SK-N-SH treated with all-trans-retinoic acid at 6 μM for 48 hours (cell line): ENCODE measurements around the gene BLOC1S2.
A peak's percentile ranks its signal among the peaks of the same experiment; 100 is the strongest.
"Not testable (repeated sequence)": the region's sequence is repeated elsewhere in the genome, so short reads cannot be mapped to it uniquely, and the experiment has no call there.

Source experiments
- ATAC-seq: fragments of 200-7000 bp; cut with Tn5 transposase; 3 replicates; pipeline ENCODE4 v1.9.1; 2020; ENCODE audit warnings: mild to moderate bottlenecking, moderate library complexity
- BACH2 ChIP-seq: fragments of 250-450 bp; sonication (Bioruptor Pico); IDR thresholded peaks from 2 replicates; pipeline ENCODE4 v1.9.0; 2021; ENCODE audit warnings: mild to moderate bottlenecking, borderline replicate concordance
- CREB5 ChIP-seq: fragments of 250-450 bp; sonication (Bioruptor Pico); IDR thresholded peaks from 2 replicates; pipeline ENCODE4 v1.5.1; 2020; ENCODE audit warnings: low read depth, mild to moderate bottlenecking, moderate library complexity
- CSDC2 ChIP-seq: fragments of 250-450 bp; sonication (Bioruptor Pico); IDR thresholded peaks from 2 replicates; pipeline ENCODE4 v1.5.0; 2020; ENCODE audit warnings: mild to moderate bottlenecking, moderate library complexity
- ESRRG ChIP-seq: fragments of 250-450 bp; sonication (Bioruptor Pico); IDR thresholded peaks from 2 replicates; pipeline ENCODE4 v1.6.1; 2021; ENCODE audit warnings: mild to moderate bottlenecking
- GLIS3 ChIP-seq: fragments of 250-450 bp; sonication (Bioruptor Pico); IDR thresholded peaks from 2 replicates; pipeline ENCODE4 v1.5.0; 2020; ENCODE audit warnings: mild to moderate bottlenecking, moderate library complexity
- ISL1 ChIP-seq: fragments of 250-450 bp; sonication (Bioruptor Pico); IDR thresholded peaks from 2 replicates; pipeline ENCODE4 v2.1.2; 2022; ENCODE audit warnings: mild to moderate bottlenecking, moderate library complexity
- OSR1 ChIP-seq: fragments of 250-450 bp; sonication (Bioruptor Pico); IDR thresholded peaks from 2 replicates; pipeline ENCODE4 v1.8.0; 2022; ENCODE audit warnings: moderate library complexity, mild to moderate bottlenecking, inconsistent platforms
- PPARA ChIP-seq: fragments of 250-450 bp; sonication (Bioruptor Pico); IDR thresholded peaks from 2 replicates; pipeline ENCODE4 v1.5.0; 2020; ENCODE audit warnings: mild to moderate bottlenecking, borderline replicate concordance
- RARB ChIP-seq: fragments of 250-450 bp; sonication (Bioruptor Pico); IDR thresholded peaks from 2 replicates; pipeline ENCODE4 v1.8.0; 2021; ENCODE audit warnings: mild to moderate bottlenecking, moderate library complexity
- SNAI2 ChIP-seq: fragments of 250-450 bp; sonication (Bioruptor Pico); IDR thresholded peaks from 2 replicates; pipeline ENCODE4 v1.5.0; 2020; ENCODE audit warnings: mild to moderate bottlenecking, moderate library complexity
- TCF4 ChIP-seq: fragments of 250-450 bp; sonication (Bioruptor Pico); IDR thresholded peaks from 2 replicates; pipeline ENCODE4 v1.8.0; 2021; ENCODE audit warnings: mild to moderate bottlenecking, moderate library complexity, borderline replicate concordance
- TOX ChIP-seq: fragments of 250-450 bp; sonication (Bioruptor Pico); IDR thresholded peaks from 2 replicates; pipeline ENCODE4 v1.8.0; 2021; ENCODE audit warnings: mild to moderate bottlenecking, moderate library complexity, borderline replicate concordance
- TSHZ2 ChIP-seq: fragments of 250-450 bp; sonication (Bioruptor Pico); IDR thresholded peaks from 2 replicates; pipeline ENCODE4 v1.5.0; 2020; ENCODE audit warnings: mild to moderate bottlenecking, moderate library complexity
- ZC3H10 ChIP-seq: fragments of 250-450 bp; sonication (Bioruptor Pico); IDR thresholded peaks from 2 replicates; pipeline ENCODE4 v1.5.1; 2021; ENCODE audit warnings: mild to moderate bottlenecking, moderate library complexity
- ZFP3 ChIP-seq: fragments of 250-450 bp; sonication (Bioruptor Pico); IDR thresholded peaks from 2 replicates; pipeline ENCODE4 v1.5.0; 2020; ENCODE audit warnings: mild to moderate bottlenecking, moderate library complexity
- ZFP30 ChIP-seq: fragments of 450-650 bp; formaldehyde crosslinking; IDR thresholded peaks from 2 replicates; pipeline ENCODE4 v1.5.0; 2022; ENCODE audit warnings: mild to moderate bottlenecking, moderate library complexity
- ZNF565 ChIP-seq: fragments of 450-650 bp; formaldehyde crosslinking; conservative IDR thresholded peaks from 2 replicates; pipeline ENCODE4 v1.5.0; 2020; ENCODE audit warnings: low read depth, mild to moderate bottlenecking, moderate library complexity
- ZNF70 ChIP-seq: fragments of 450-650 bp; formaldehyde crosslinking; IDR thresholded peaks from 2 replicates; pipeline ENCODE4 v1.5.0; 2020; ENCODE audit warnings: mild to moderate bottlenecking, moderate library complexity
- ZNF8 ChIP-seq: fragments of 450-650 bp; formaldehyde crosslinking; IDR thresholded peaks from 2 replicates; pipeline ENCODE4 v1.5.0; 2020; ENCODE audit warnings: mild to moderate bottlenecking, moderate library complexity
- TF ChIP-seq, protein P1 (sequence below): fragments of 250-450 bp; sonication (Bioruptor Pico); IDR thresholded peaks from 2 replicates; pipeline ENCODE4 v1.8.0; 2021; ENCODE audit warnings: low read depth, mild to moderate bottlenecking, moderate library complexity, borderline replicate concordance
- TF ChIP-seq, protein P2 (sequence below): fragments of 250-450 bp; sonication (Bioruptor Pico); IDR thresholded peaks from 2 replicates; pipeline ENCODE4 v1.8.0; 2020; ENCODE audit warnings: mild to moderate bottlenecking, moderate library complexity, borderline replicate concordance

Gene BLOC1S2

DNA sequence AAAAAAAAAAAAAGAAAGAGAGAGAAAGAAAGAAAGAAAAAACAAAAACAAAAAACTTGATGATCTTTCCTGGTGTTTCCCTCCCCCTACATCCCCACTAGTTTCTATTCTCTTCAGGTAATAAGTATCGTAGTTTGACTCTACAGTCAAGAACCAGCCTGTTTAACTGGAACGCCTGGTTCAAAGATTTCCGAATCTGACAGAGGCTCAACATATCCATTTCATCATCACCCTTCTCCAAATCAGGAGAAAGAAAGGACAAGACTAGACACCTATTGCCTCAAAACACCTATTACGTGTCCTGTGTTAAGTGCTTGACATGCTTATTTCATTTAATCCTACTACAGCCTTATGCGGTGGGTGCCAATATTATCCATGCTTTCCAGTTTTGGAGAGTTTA lies 20.4 kb upstream of the BLOC1S2 start (continued):
- no peak for TF ChIP-seq CREB5 (CRISPR knock-in tag)
- TF ChIP-seq ZNF70 (CRISPR knock-in tag): no peak
- TF ChIP-seq TOX (CRISPR knock-in tag): no peak
- TF ChIP-seq RARB (CRISPR knock-in tag): no peak
- no peak for TF ChIP-seq TCF4 (CRISPR knock-in tag)
- TF ChIP-seq, protein P1, sequence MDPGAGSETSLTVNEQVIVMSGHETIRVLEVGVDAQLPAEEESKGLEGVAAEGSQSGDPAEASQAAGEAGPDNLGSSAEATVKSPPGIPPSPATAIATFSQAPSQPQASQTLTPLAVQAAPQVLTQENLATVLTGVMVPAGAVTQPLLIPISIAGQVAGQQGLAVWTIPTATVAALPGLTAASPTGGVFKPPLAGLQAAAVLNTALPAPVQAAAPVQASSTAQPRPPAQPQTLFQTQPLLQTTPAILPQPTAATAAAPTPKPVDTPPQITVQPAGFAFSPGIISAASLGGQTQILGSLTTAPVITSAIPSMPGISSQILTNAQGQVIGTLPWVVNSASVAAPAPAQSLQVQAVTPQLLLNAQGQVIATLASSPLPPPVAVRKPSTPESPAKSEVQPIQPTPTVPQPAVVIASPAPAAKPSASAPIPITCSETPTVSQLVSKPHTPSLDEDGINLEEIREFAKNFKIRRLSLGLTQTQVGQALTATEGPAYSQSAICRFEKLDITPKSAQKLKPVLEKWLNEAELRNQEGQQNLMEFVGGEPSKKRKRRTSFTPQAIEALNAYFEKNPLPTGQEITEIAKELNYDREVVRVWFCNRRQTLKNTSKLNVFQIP: no peak
- TF ChIP-seq ZFP30 (CRISPR knock-in tag): no peak

GRCh38 chr10:100304414-100304813 lies 17.9 kb upstream of the BLOC1S2 start:
- TF ChIP-seq GLIS3 (CRISPR knock-in tag) (no peak), ZNF70 (CRISPR knock-in tag) (no peak), TSHZ2 (CRISPR knock-in tag) (no peak), SNAI2 (CRISPR knock-in tag) (no peak), OSR1 (CRISPR knock-in tag) (no peak), ESRRG (CRISPR knock-in tag) (no peak), PPARA (no peak), ZC3H10 (CRISPR knock-in tag) (no peak), BACH2 (no peak), ZFP30 (CRISPR knock-in tag) (no peak), ZNF8 (no peak), ZFP3 (CRISPR knock-in tag) (no peak), ISL1 (no peak), ZNF565 (CRISPR knock-in tag) (no peak)
- TF ChIP-seq, protein P1: no peak
- TF ChIP-seq, protein P2, sequence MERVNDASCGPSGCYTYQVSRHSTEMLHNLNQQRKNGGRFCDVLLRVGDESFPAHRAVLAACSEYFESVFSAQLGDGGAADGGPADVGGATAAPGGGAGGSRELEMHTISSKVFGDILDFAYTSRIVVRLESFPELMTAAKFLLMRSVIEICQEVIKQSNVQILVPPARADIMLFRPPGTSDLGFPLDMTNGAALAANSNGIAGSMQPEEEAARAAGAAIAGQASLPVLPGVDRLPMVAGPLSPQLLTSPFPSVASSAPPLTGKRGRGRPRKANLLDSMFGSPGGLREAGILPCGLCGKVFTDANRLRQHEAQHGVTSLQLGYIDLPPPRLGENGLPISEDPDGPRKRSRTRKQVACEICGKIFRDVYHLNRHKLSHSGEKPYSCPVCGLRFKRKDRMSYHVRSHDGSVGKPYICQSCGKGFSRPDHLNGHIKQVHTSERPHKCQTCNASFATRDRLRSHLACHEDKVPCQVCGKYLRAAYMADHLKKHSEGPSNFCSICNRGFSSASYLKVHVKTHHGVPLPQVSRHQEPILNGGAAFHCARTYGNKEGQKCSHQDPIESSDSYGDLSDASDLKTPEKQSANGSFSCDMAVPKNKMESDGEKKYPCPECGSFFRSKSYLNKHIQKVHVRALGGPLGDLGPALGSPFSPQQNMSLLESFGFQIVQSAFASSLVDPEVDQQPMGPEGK (CRISPR knock-in tag): no peak
- no peak for ATAC-seq

DNA sequence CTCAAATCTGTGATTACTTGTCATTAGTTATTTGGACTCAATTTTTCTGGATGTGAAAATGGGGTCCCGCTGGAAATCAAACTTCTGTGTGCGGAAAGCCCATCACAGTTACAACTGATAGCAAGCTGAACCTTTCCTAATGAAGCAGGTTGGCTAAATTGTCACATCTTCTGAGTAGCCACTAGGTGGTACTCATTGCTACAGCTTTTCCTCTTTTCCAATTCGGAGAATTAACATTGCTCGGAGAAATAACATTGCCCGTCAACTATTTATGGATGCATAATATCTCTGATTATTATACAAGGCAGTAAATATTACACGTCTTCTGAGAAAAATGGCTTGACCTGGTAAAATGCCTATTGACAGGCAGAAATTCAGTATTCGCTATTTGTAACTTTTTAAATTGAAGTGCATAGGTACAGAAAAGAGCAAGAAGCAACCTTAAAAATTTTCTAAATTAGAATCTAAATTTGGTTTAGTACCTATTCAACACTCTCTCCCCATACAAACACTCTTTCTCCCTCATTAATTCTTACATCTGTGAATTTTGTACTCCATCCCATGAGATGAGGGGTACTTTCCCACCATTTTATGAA lies 17.3 kb upstream of the BLOC1S2 start:
- TF ChIP-seq CSDC2 (no peak), ZC3H10 (CRISPR knock-in tag) (no peak), CREB5 (CRISPR knock-in tag) (no peak)
- TF ChIP-seq, protein P1: no peak
- ATAC-seq: peak; percentile 93

GRCh38 chr10:100301123-100301522 lies 14.6 kb upstream of the BLOC1S2 start:
- ATAC-seq: not testable (repeated sequence)
